ENCODE data around the gene RGS7BP. TPM values are rescaled to one million over a fixed set of nuclear protein-coding genes. Genes with fewer than 3 reads are reported as not detected.

Gene RGS7BP
- total RNA-seq, 1 experiment from 2014 or later = 0.33 TPM

GRCh38 chr5:64619609-64620008, 113.8 kb downstream of the RGS7BP start:
- Histone ChIP-seq H3K9ac (ENCODE audit: extremely low read depth, insufficient read length, low read length) (no peak overlapping the region), H3K9me3 (ENCODE audit: control insufficient read depth, low read depth, low read length) (no peaks in the 10 kb centered on the region), H3K4ac (ENCODE audit: low read depth, low read length) (no peak overlapping the region), H3K23me2 (ENCODE audit: insufficient read length, low read depth, low read length, poor library complexity, severe bottlenecking) (no peaks in the 10 kb centered on the region), H3K23ac (ENCODE audit: insufficient read length, low read depth, low read length) (no peak overlapping the region), H4K8ac (replicated peaks; ENCODE audit: insufficient read length, low read depth, low read length) (no peak overlapping the region), H2BK20ac (ENCODE audit: low read depth, low read length, poor library complexity, severe bottlenecking) (no peak overlapping the region), H3K18ac (ENCODE audit: insufficient read length, low read depth, low read length) (no peak overlapping the region), H3K4me2 (ENCODE audit: insufficient read depth, insufficient read length, low read length) (no peak overlapping the region), H3K27ac (ENCODE audit: insufficient read length, low read depth, low read length) (no peak overlapping the region), H4K5ac (ENCODE audit: insufficient read length, low read depth, low read length) (no peak overlapping the region), H3K56ac (ENCODE audit: insufficient read length, low read depth, low read length) (no peak overlapping the region), H3K79me2 (ENCODE audit: insufficient read depth, low read length) (no peaks in the 10 kb centered on the region), H3K14ac (ENCODE audit: insufficient read depth, low read length) (no peak overlapping the region), H3K4me1 (ENCODE audit: insufficient read depth, low read length) (no peaks in the 10 kb centered on the region), H3T11ph (ENCODE audit: low read length) (no peak overlapping the region), H4K20me1 (ENCODE audit: control insufficient read depth, insufficient read depth, insufficient read length) (no peaks in the 10 kb centered on the region), H4K91ac (ENCODE audit: insufficient read length, low read depth, low read length) (no peak overlapping the region), H2BK120ac (ENCODE audit: low read depth, low read length, poor library complexity, severe bottlenecking) (no peak overlapping the region), H2BK15ac (ENCODE audit: low read depth, low read length) (no peak overlapping the region), H2AK5ac (ENCODE audit: insufficient read length, low read length) (no peak overlapping the region), H3K79me1 (ENCODE audit: insufficient read depth, low read depth, low read length, poor library complexity, severe bottlenecking) (no peaks in the 10 kb centered on the region), H3K27me3 (ENCODE audit: insufficient read depth, low read length) (no peaks in the 10 kb centered on the region), H2AFZ (ENCODE audit: low read length) (no peak overlapping the region), H2BK5ac (ENCODE audit: insufficient read length, low read length) (no peak overlapping the region), H2BK12ac (ENCODE audit: insufficient read length, low read depth, low read length) (no peak overlapping the region)
- no peak for DNase-seq
- Mint-ChIP-seq H3K4me3 (no peak overlapping the region), H3K4me1 (no peaks in the 10 kb centered on the region), H3K9me3 (no peaks in the 10 kb centered on the region), H3K36me3 (ENCODE audit: insufficient read depth in 1 of 3, low read depth in 3 of 3) (no peaks in the 10 kb centered on the region), H3K27ac (no peak overlapping the region), H3K27me3 (ENCODE audit: low read depth) (peaks cover 1% of the 10 kb centered on the region; the same call in 1 of the 2 replicates)
- TF ChIP-seq CTCF (conservative IDR thresholded peaks at IDR 0.05) = no peak
- no CpG with 5 or more reads among the region's 3 CpGs for whole genome bisulfite sequencing (ENCODE audit: extremely low coverage, insufficient read length, low lambda C conversion rate)

All from H9 (cell line).